ENCODE measurements around the gene CSMD2. TPM values are rescaled to one million over a fixed set of nuclear protein-coding genes. Genes with fewer than 3 reads are reported as not detected.

The CSMD2 gene
- total and polyA plus RNA-seq, 2 of the 8 experiments (the other 6 are each of a cell fraction or from before 2014, with no cell fraction given) = 7.0 to 14.7 TPM

GRCh38 chr1:33630686-33631085 lies 534.3 kb downstream of the CSMD2 start:
- peaks cover 5 to 11% (median 7%) of the 10 kb centered on the region in 4 experiments for H3K4me1 ChIP-seq (replicated peaks in 1 of 4; ENCODE audit: control insufficient read depth in 3 of 4, insufficient read depth in 4 of 4, low read length in 3 of 4)
- peaks cover 0 to 2% (median 0%) of the 10 kb centered on the region in 4 experiments; a peak in 1 of 7 replicates for H3K27me3 ChIP-seq (replicated peaks in 1 of 4; ENCODE audit: control insufficient read depth in 3 of 4, extremely low read depth in 1 of 4, insufficient read depth in 3 of 4, low read length in 3 of 4)
- no peak overlapping the region for H4K8ac ChIP-seq (ENCODE audit: extremely low read depth, insufficient read depth, low read length)
- POLR2A ChIA-PET (ENCODE audit: partially characterized antibody) = no interaction called here
- no peaks in the 10 kb centered on the region for H3K79me1 ChIP-seq (ENCODE audit: low read depth, low read length)
- no peak overlapping the region for H2BK12ac ChIP-seq (ENCODE audit: low read depth, low read length)
- no peak for FAIRE-seq
- H4K91ac ChIP-seq (replicated peaks; ENCODE audit: insufficient read length, low read length) = no peak overlapping the region
- 81% methylated on average over 1 of the region's 1 CpG; no CpG with 5 or more reads in 1 of the 2 experiments for WGBS, 2 experiments (ENCODE audit: extremely low coverage in 1 of 2, insufficient coverage in 1 of 2, insufficient read length in 1 of 2, insufficient replicate concordance in 2 of 2, low coverage in 1 of 2, low lambda C conversion rate in 2 of 2, missing lambda C conversion rate in 1 of 2)
- no peaks in the 10 kb centered on the region; a peak in 2 of 8 replicates for H3K36me3 ChIP-seq (ENCODE audit: control insufficient read depth in 2 of 4, insufficient read depth in 4 of 4, low read length in 3 of 4)
- H3K23ac ChIP-seq (ENCODE audit: insufficient read length) = no peak overlapping the region
- no peaks in the 10 kb centered on the region for H3K79me2 ChIP-seq (ENCODE audit: control insufficient read depth in 1 of 2, insufficient read depth in 2 of 2, low read length in 2 of 2)
- H3K4ac ChIP-seq (replicated peaks; ENCODE audit: insufficient read length, low read depth, low read length) = no peak overlapping the region
- no peaks in the 10 kb centered on the region for H3K23me2 ChIP-seq (ENCODE audit: low read depth, low read length)
- no peak overlapping the region for H3K4me3 ChIP-seq (ENCODE audit: extremely low read depth in 1 of 4, insufficient read depth in 2 of 4, low read depth in 3 of 4, low read length in 4 of 4)
- H3K27ac ChIP-seq (ENCODE audit: low read depth, low read length) = no peak overlapping the region
- no peak overlapping the region for H4K5ac ChIP-seq (ENCODE audit: insufficient read length, low read depth, low read length)
- H2BK5ac ChIP-seq (ENCODE audit: low read depth, low read length) = no peak overlapping the region
- H2BK20ac ChIP-seq (ENCODE audit: low read length) = no peak overlapping the region
- no peaks in the 10 kb centered on the region for H4K20me1 ChIP-seq (replicated peaks in 1 of 2; ENCODE audit: control insufficient read depth in 1 of 2, insufficient read depth in 2 of 2, low read length in 2 of 2)
- no peak overlapping the region for H3K9ac ChIP-seq (replicated peaks in 1 of 4; ENCODE audit: extremely low read depth in 1 of 4, low read depth in 3 of 4, low read length in 3 of 4)
- no peak for DNase-seq (ENCODE audit: low read depth in 1 of 2, low spot score in 2 of 2)
- H2BK120ac ChIP-seq (replicated peaks; ENCODE audit: low read depth, low read length) = no peak overlapping the region
- H2AK5ac ChIP-seq (ENCODE audit: low read depth, low read length) = no peak overlapping the region
- no peak for TF ChIP-seq TCF12 (IDR thresholded peaks at IDR 0.05; ENCODE audit: low read depth, low read length)
- TF ChIP-seq POLR2A (IDR thresholded peaks at IDR 0.05; ENCODE audit: control extremely low read depth in 1 of 2, low read depth in 2 of 2, low read length in 2 of 2) = no peak
- no peak for TF ChIP-seq HDAC6 (IDR thresholded peaks at IDR 0.05; ENCODE audit: low read depth, low read length)
- no peak for TF ChIP-seq JUN (IDR thresholded peaks at IDR 0.05; ENCODE audit: low read depth, low read length)
- no peak for TF ChIP-seq CBX5 (IDR thresholded peaks at IDR 0.05; ENCODE audit: low read depth, low read length)
- H3K9me3 ChIP-seq (ENCODE audit: insufficient read depth in 2 of 2, low read depth in 1 of 2, low read length in 1 of 2) = no peaks in the 10 kb centered on the region
- H3K18ac ChIP-seq (ENCODE audit: extremely low read depth, low read length) = no peak overlapping the region
- H3K14ac ChIP-seq (ENCODE audit: insufficient read length) = no peak overlapping the region
- H3K4me2 ChIP-seq (ENCODE audit: insufficient read depth in 1 of 2, low read depth in 2 of 2, low read length in 2 of 2) = no peak overlapping the region
- no peak overlapping the region for H2AFZ ChIP-seq (ENCODE audit: low read length)
- CTCF ChIA-PET (ENCODE audit: partially characterized antibody) = interaction anchor here (0.6 to 7.1 kb wide), 6 partner anchors 9 to 97 kb away, joined by 3 to 60 read pairs (median 4); no protein-coding TSS in a partner anchor
- H3K56ac ChIP-seq (replicated peaks; ENCODE audit: insufficient read length, low read depth, low read length) = no peak overlapping the region
- no peak overlapping the region for H2BK15ac ChIP-seq (ENCODE audit: low read length)
